Calu3 (cell line): Measurements from ENCODE around the gene ABCB9. TPM values are rescaled to one million over a fixed set of nuclear protein-coding genes. Genes with fewer than 3 reads are reported as not detected.

Experiments
- BruUV-seq: library from RNA; stranded (reverse); fragments of 400-500 nt; replicated peaks from 2 replicates; lab custom pipeline; 2021; lab: Mats Ljungman, UMichigan
- CTCF ChIA-PET: fragments of 300-600 bp; sonication (Branson Sonifier 250); formaldehyde crosslinking; loops from one replicate; lab custom pipeline; 2022; ENCODE audit warnings: antibody characterized with exemption; lab: Charles Lee
- DNase-seq: peaks from one replicate; pipeline ENCODE4 v3.0.0; 2022
- H3K27ac Mint-ChIP-seq: one replicate; pipeline ENCODE4 v1.8.0; 2022; ENCODE audit warnings: mixed read lengths; ENCODE audit not compliant: unreplicated experiment
- H3K27me3 Mint-ChIP-seq: one replicate; pipeline ENCODE4 v1.8.0; 2022; ENCODE audit warnings: mixed read lengths; ENCODE audit not compliant: unreplicated experiment
- H3K36me3 Mint-ChIP-seq: one replicate; pipeline ENCODE4 v1.8.0; 2022; ENCODE audit warnings: mild to moderate bottlenecking, moderate library complexity, mixed read lengths; ENCODE audit not compliant: insufficient read depth, unreplicated experiment
- H3K4me1 Mint-ChIP-seq: one replicate; pipeline ENCODE4 v1.8.0; 2022; ENCODE audit warnings: mild to moderate bottlenecking, low read depth, mixed read lengths; ENCODE audit not compliant: unreplicated experiment
- H3K4me3 Mint-ChIP-seq: one replicate; pipeline ENCODE4 v1.8.0; 2022; ENCODE audit warnings: mild to moderate bottlenecking, low read depth, moderate library complexity, mixed read lengths; ENCODE audit not compliant: unreplicated experiment
- H3K9me3 Mint-ChIP-seq: one replicate; pipeline ENCODE4 v1.8.0; 2022; ENCODE audit warnings: low read depth, mixed read lengths; ENCODE audit not compliant: unreplicated experiment
- intact Hi-C: fragments of 100-400 bp; cut with micrococcal nuclease; formaldehyde crosslinking; loops from one replicate; pipeline ENCODE4 v1.10.0; 2022; ENCODE audit not compliant: unreplicated experiment
- total RNA-seq: library from RNA; stranded (reverse); gene quantifications from 2 replicates; pipeline ENCODE4 v1.2.3, GENCODE V29; 2022
- TF ChIP-seq, protein P1 (sequence below): fragments of 200-600 bp; IDR thresholded peaks from one replicate; pipeline ENCODE4 v1.8.0; 2022; ENCODE audit warnings: antibody characterized with exemption; ENCODE audit not compliant: unreplicated experiment

The ABCB9 gene
- total RNA-seq, 1 experiment from 2014 or later, result 25.6 TPM

DNA sequence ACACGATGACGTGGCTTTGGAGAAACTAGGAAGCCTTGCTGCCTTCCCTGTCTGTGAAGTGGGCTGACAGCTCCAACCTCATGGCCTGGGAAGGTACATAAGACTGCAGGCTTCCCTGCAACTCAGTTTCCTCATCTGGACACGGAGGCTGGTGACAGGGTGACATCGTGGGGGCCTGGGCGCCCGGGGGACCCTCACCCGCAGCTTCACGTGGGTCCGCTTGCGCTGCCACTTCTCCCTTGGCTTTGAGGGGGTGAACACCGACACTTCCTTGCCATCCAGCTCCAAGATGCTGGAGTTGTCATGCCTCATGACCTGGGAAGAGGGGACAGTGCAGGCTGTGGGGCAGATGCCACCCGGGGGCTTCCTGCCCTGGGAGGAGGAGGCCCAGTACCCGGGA, 21.8 kb upstream of the ABCB9 start:
- CTCF ChIA-PET, result no interaction called here
- Mint-ChIP-seq H3K36me3 (peaks cover 14% of the 10 kb centered on the region), H3K27me3 (no peaks in the 10 kb centered on the region), H3K4me3 (no peak overlapping the region), H3K4me1 (peaks cover 4% of the 10 kb centered on the region), H3K9me3 (no peaks in the 10 kb centered on the region), H3K27ac (no peak overlapping the region)
- no peak for DNase-seq
- no TSS peak for BruUV-seq
- intact Hi-C loops, result no loop called here
- TF ChIP-seq, protein P1, sequence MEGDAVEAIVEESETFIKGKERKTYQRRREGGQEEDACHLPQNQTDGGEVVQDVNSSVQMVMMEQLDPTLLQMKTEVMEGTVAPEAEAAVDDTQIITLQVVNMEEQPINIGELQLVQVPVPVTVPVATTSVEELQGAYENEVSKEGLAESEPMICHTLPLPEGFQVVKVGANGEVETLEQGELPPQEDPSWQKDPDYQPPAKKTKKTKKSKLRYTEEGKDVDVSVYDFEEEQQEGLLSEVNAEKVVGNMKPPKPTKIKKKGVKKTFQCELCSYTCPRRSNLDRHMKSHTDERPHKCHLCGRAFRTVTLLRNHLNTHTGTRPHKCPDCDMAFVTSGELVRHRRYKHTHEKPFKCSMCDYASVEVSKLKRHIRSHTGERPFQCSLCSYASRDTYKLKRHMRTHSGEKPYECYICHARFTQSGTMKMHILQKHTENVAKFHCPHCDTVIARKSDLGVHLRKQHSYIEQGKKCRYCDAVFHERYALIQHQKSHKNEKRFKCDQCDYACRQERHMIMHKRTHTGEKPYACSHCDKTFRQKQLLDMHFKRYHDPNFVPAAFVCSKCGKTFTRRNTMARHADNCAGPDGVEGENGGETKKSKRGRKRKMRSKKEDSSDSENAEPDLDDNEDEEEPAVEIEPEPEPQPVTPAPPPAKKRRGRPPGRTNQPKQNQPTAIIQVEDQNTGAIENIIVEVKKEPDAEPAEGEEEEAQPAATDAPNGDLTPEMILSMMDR, result no peak

DNA sequence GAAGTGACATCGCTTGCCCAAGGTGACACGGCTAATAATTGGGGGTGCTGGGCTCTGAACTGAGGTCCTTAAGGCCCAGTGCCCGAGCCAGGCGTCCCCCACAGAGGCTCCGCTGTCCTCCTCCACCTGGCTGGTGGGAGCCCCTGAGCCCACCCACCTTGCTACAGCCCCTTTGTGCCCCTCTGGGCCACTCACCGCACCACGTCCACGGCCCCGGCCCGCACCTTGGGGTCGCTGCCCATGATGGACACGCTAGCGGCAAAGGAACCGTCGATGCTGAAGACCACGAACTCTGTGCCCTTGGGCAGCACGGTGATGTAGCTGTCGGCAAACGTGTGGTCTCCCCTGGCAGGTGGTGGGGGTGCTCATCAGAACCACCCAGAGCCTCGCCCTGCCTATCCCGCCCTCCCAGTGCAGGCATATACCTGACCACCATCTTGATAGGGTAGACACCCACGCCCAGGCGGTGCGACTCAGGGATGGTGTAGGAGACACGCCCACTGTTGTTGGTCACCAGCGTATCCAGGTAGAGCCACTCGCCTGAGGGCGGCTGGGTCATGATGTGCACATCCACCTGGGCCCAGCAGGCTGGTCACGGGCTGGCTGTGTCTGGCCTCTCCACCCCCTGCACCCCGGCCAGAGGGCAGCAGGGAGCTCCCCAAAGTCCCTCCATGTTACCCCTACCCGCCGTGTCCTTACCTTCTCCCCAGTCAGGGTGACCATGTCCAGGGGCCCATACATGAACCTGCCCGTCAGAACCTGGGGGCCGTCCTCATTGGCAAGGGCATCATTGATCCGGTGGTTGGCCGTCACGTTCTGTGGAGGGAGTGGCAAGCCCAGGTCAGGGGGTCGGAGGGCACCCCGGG, 21.1 kb upstream of the ABCB9 start:
- CTCF ChIA-PET, result no interaction called here
- TF ChIP-seq, protein P1, result no peak
- BruUV-seq, result no TSS peak
- H3K9me3 Mint-ChIP-seq, result no peaks in the 10 kb centered on the region
- no peaks in the 10 kb centered on the region for H3K27me3 Mint-ChIP-seq
- no peak for DNase-seq
- intact Hi-C loops, result no loop called here
- H3K36me3 Mint-ChIP-seq, result peaks cover 21% of the 10 kb centered on the region
- no peak overlapping the region for H3K4me3 Mint-ChIP-seq
- H3K4me1 Mint-ChIP-seq, result peaks cover 8% of the 10 kb centered on the region
- no peak overlapping the region for H3K27ac Mint-ChIP-seq

DNA sequence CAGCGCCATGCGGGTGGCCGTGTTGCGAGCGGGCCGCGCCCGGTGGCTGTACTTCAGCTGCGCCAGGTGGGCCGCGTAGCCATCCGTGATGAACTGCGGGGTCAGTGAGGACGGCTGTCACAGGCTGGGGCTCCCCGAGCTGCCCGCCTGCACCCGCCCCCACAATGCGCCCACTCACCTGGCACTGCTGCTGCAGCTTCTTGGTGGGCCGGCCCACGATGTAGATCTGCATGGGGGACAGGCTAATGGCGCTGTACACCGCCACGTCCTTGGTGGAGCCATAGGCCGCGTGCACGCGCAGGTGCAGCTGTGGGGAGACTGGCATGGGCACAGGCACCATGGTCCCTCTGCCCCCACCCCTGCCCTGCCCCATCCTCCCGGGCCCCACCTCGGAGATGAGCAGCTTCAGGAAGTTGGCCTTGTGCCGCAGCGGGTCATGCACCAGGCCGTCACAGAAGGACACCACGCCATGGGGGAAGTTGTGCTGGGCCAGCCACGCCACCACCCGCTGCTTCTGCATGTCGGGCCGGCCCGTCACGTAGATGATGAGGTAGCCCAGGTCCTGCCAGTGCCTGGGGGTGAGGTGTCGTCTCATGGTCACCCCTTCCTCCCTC, 20.1 kb upstream of the ABCB9 start:
- no peak overlapping the region for H3K4me3 Mint-ChIP-seq
- no peaks in the 10 kb centered on the region for H3K27me3 Mint-ChIP-seq
- no TSS peak for BruUV-seq
- TF ChIP-seq, protein P1, result no peak
- H3K27ac Mint-ChIP-seq, result no peak overlapping the region
- intact Hi-C loops, result no loop called here
- no peaks in the 10 kb centered on the region for H3K9me3 Mint-ChIP-seq
- DNase-seq, result no peak
- CTCF ChIA-PET, result no interaction called here
- H3K36me3 Mint-ChIP-seq, result peaks cover 30% of the 10 kb centered on the region
- peaks cover 8% of the 10 kb centered on the region for H3K4me1 Mint-ChIP-seq

DNA sequence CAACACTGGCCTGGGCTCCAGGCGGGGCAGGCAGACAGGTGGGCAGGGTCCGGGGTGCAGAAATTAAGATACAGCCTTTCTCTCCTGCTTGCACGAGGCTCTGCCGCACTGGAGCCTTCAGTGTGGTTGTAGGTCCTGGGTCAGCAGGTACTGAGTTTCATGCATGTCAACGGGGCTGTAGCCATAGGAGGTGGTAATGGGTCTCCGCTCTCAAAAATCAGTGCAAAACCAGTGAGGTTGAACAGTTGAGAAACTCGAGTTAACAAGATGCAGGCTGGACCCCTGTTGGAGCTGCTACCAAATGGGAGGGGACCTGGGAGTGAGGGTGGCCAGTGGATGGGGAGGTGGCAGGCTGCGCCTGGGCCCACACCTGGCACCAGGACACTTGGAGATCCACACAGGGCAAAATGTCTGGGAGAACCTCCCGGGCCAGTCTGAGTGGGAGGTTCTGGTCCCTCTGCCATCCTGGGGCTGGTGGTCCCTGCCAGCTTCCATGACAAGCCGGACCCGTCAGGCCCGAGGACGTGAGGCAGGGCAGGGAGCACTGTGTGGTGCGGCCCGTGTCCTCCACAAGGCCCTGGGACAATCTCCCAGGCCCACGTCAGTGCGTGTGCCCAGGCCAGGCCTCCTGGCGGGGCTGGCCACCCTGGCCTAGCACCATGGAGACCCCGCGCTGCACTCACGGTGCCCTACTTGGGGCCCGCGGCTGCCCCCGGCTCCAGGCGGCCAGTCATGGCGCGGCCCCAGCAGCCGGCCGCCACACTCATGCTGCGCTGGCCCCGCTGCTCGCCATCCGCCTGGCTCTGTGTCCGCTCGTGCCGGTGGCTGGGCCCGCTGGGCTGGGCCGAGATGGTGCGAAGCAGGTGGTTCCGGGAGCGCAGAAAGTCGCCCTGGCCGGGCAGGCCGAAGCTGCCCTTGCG, 19.3 kb upstream of the ABCB9 start:
- H3K4me3 Mint-ChIP-seq, result no peak overlapping the region
- TF ChIP-seq, protein P1, result no peak
- intact Hi-C loops, result no loop called here
- H3K27me3 Mint-ChIP-seq, result no peaks in the 10 kb centered on the region
- H3K27ac Mint-ChIP-seq, result no peak overlapping the region
- H3K36me3 Mint-ChIP-seq, result peaks cover 38% of the 10 kb centered on the region
- BruUV-seq, result no TSS peak
- H3K4me1 Mint-ChIP-seq, result peaks cover 8% of the 10 kb centered on the region
- DNase-seq, result no peak
- H3K9me3 Mint-ChIP-seq, result no peaks in the 10 kb centered on the region
- CTCF ChIA-PET, result no interaction called here
